Neural cell (in vitro differentiated cells): Measurements from ENCODE around the gene UPK1B. TPM values are rescaled to one million over a fixed set of nuclear protein-coding genes. Genes with fewer than 3 reads are reported as not detected.
A peak's percentile ranks its signal among the peaks of the same experiment; 100 is the strongest.

Experiments used
- H2AFZ ChIP-seq: fragments of 200-600, 300-800 bp; sonication (generic), shearing (Covaris generic); 2 replicates; pipeline ENCODE4 v1.6.0; 2014; ENCODE audit warnings: low read depth, mild to moderate bottlenecking, antibody characterized with exemption, low read length, moderate library complexity
- H3F3A ChIP-seq: fragments of 200-600 bp; shearing (Covaris generic); 2 replicates; pipeline ENCODE4 v1.6.1; 2016; ENCODE audit warnings: mild to moderate bottlenecking, moderate library complexity, mixed read lengths, antibody characterized with exemption, low read length; ENCODE audit not compliant: insufficient read depth, poor library complexity, severe bottlenecking
- H3K27ac ChIP-seq: fragments of 200-600, 300-800 bp; sonication (generic), shearing (Covaris generic); 2 replicates; pipeline ENCODE4 v1.5.1; 2014; ENCODE audit warnings: mild to moderate bottlenecking, low read length, moderate library complexity
- H3K27me3 ChIP-seq: fragments of 300-800, 200-600 bp; sonication (generic), shearing (Covaris generic); 2 replicates; pipeline ENCODE4 v1.6.0; 2014; ENCODE audit warnings: mild to moderate bottlenecking, low read depth, low read length, moderate library complexity; ENCODE audit not compliant: insufficient read depth
- H3K36me3 ChIP-seq: fragments of 300-800, 200-600 bp; sonication (generic), shearing (Covaris generic); 2 replicates; pipeline ENCODE4 v1.5.1; 2014; ENCODE audit warnings: mild to moderate bottlenecking, antibody characterized with exemption, low read length, moderate library complexity; ENCODE audit not compliant: insufficient read depth
- H3K4me2 ChIP-seq: fragments of 300-800, 200-600 bp; sonication (generic), shearing (Covaris generic); 2 replicates; pipeline ENCODE4 v1.6.0; 2014; ENCODE audit warnings: mild to moderate bottlenecking, low read length
- H3K4me3 ChIP-seq: fragments of 300-800, 200-600 bp; sonication (generic), shearing (Covaris generic); 2 replicates; pipeline ENCODE4 v1.5.1; 2014; ENCODE audit warnings: mild to moderate bottlenecking, low read length, moderate library complexity
- H3K79me2 ChIP-seq: fragments of 200-600 bp; shearing (Covaris generic); replicated peaks from 2 replicates; pipeline ENCODE4 v1.6.0; 2014; ENCODE audit warnings: mild to moderate bottlenecking, low read length, moderate library complexity; ENCODE audit not compliant: insufficient read depth
- H3K9ac ChIP-seq: fragments of 300-800, 200-600 bp; sonication (generic), shearing (Covaris generic); 2 replicates; pipeline ENCODE4 v1.6.1; 2016; ENCODE audit warnings: mild to moderate bottlenecking, low read length, mixed read lengths
- H3K9me2 ChIP-seq: fragments of 200-600 bp; shearing (Covaris generic); 2 replicates; pipeline ENCODE4 v1.6.1; 2016; ENCODE audit warnings: mild to moderate bottlenecking, low read length, mixed read lengths; ENCODE audit not compliant: insufficient read depth
- H3K9me3 ChIP-seq: fragments of 200-600, 300-800 bp; sonication (generic), shearing (Covaris generic); 2 replicates; pipeline ENCODE4 v1.6.1; 2016; ENCODE audit warnings: mild to moderate bottlenecking, mixed run types, low read length, moderate library complexity, mixed read lengths
- H4K20me1 ChIP-seq: fragments of 200-600 bp; shearing (Covaris generic); 2 replicates; pipeline ENCODE4 v1.6.1; 2016; ENCODE audit warnings: mild to moderate bottlenecking, mixed run types; ENCODE audit not compliant: insufficient read depth
- CTCF ChIP-seq: fragments of 450-650 bp; IDR thresholded peaks from 2 replicates; pipeline ENCODE4 v1.5.1; 2014; ENCODE audit warnings: antibody characterized with exemption, mild to moderate bottlenecking, moderate library complexity; ENCODE audit not compliant: poor library complexity, severe bottlenecking
- EP300 ChIP-seq: fragments of 450-650 bp; conservative IDR thresholded peaks from 2 replicates; pipeline ENCODE4 v1.6.1; 2014; ENCODE audit warnings: antibody characterized with exemption, mild to moderate bottlenecking, moderate library complexity; ENCODE audit not compliant: poor library complexity, severe bottlenecking
- EZH2 ChIP-seq: fragments of 200-600, 300-800 bp; shearing (Covaris generic), sonication (generic); IDR thresholded peaks from 2 replicates; pipeline ENCODE4 v1.6.1; 2014; ENCODE audit warnings: antibody characterized with exemption, low read length, borderline replicate concordance, mild to moderate bottlenecking; ENCODE audit not compliant: insufficient read depth, poor library complexity, severe bottlenecking
- MXI1 ChIP-seq: fragments of 450-650 bp; conservative IDR thresholded peaks from 2 replicates; pipeline ENCODE4 v1.6.1; 2014; ENCODE audit warnings: antibody characterized with exemption, mild to moderate bottlenecking; ENCODE audit not compliant: poor library complexity, severe bottlenecking
- POLR2AphosphoS5 ChIP-seq: IDR thresholded peaks from 2 replicates; pipeline ENCODE4 v1.6.1; 2012
- RAD21 ChIP-seq: fragments of 450-650 bp; conservative IDR thresholded peaks from 2 replicates; pipeline ENCODE4 v1.6.1; 2014; ENCODE audit warnings: antibody characterized with exemption, mild to moderate bottlenecking, moderate library complexity
- REST ChIP-seq: IDR thresholded peaks from 2 replicates; pipeline ENCODE4 v1.6.1; 2012; ENCODE audit warnings: borderline replicate concordance
- SMC3 ChIP-seq: fragments of 450-650 bp; conservative IDR thresholded peaks from 2 replicates; pipeline ENCODE4 v1.6.1; 2014; ENCODE audit warnings: antibody characterized with exemption, mild to moderate bottlenecking, moderate library complexity; ENCODE audit not compliant: poor library complexity
- TAF1 ChIP-seq: IDR thresholded peaks from 2 replicates; pipeline ENCODE4 v1.6.1; 2012; ENCODE audit warnings: low read depth
- polyA plus RNA-seq: library from polyadenylated mRNA; depleted of rRNA; stranded (reverse); fragments of >200 nt; gene quantifications from 2 replicates; pipeline ENCODE4 v1.2.3, GENCODE V29; 2014

The UPK1B gene
- polyA plus RNA-seq, 1 donor from 2014 or later = not detected

GRCh38 chr3:119238363-119238762 is 65.0 kb downstream of the UPK1B start:
- no peak overlapping the region for H3K27ac ChIP-seq
- H3K79me2 ChIP-seq = no peaks in the 10 kb centered on the region
- H3K4me3 ChIP-seq = no peak overlapping the region

GRCh38 chr3:119239206-119239820 is 65.9 kb downstream of the UPK1B start:
- no peaks in the 10 kb centered on the region for H3K9me3 ChIP-seq
- no peak overlapping the region for H2AFZ ChIP-seq
- H3F3A ChIP-seq = no peaks in the 10 kb centered on the region
- H3K4me2 ChIP-seq = peak overlapping the region; percentile 98
- no peak overlapping the region for H3K9ac ChIP-seq
- H3K79me2 ChIP-seq = no peaks in the 10 kb centered on the region
- TF ChIP-seq REST = no peak
- no peak for TF ChIP-seq MXI1
- no peak for TF ChIP-seq EZH2
- TF ChIP-seq POLR2AphosphoS5 = no peak
- no peak for TF ChIP-seq CTCF
- peak overlapping the region; percentile 81 for H3K4me3 ChIP-seq
- no peaks in the 10 kb centered on the region for H3K27me3 ChIP-seq
- H4K20me1 ChIP-seq = no peaks in the 10 kb centered on the region
- no peaks in the 10 kb centered on the region for H3K9me2 ChIP-seq
- H3K36me3 ChIP-seq = no peaks in the 10 kb centered on the region
- H3K27ac ChIP-seq = no peak overlapping the region

More at GRCh38 chr3:119238363-119238762, 65.0 kb downstream of the UPK1B start:
- Histone ChIP-seq H3K36me3 (no peaks in the 10 kb centered on the region), H4K20me1 (no peaks in the 10 kb centered on the region), H3K9me3 (no peaks in the 10 kb centered on the region), H3F3A (no peaks in the 10 kb centered on the region), H3K9ac (no peak overlapping the region), H3K9me2 (no peaks in the 10 kb centered on the region), H2AFZ (no peak overlapping the region), H3K4me2 (no peak overlapping the region), H3K27me3 (no peaks in the 10 kb centered on the region)
- TF ChIP-seq RAD21 (no peak), EP300 (no peak), SMC3 (no peak), EZH2 (no peak), TAF1 (no peak), MXI1 (no peak), CTCF (no peak), POLR2AphosphoS5 (no peak), REST (no peak)
